Esophagus squamous epithelium (tissue), 5 donors: ENCODE data around the gene NAT16. TPM values are rescaled to one million over a fixed set of nuclear protein-coding genes. Genes with fewer than 3 reads are reported as not detected.
A peak's percentile ranks its signal among the peaks of the same experiment; 100 is the strongest.

Experiments used
- DNase-seq: peaks from one replicate; lab custom pipeline; 2025; lab: John Stamatoyannopoulos, UW
- H3K27ac ChIP-seq, 4 donors: fragments of 200-600 bp; sonication (generic); one replicate each; pipeline ENCODE4 v1.5.1; 2016 to 2019; ENCODE audit warnings: mild to moderate bottlenecking in 1 of 4
- H3K27me3 ChIP-seq, 4 donors: fragments of 200-600 bp; sonication (generic); 1 replicate in 3 of 4; 2 replicates in 1 of 4; pipeline versions ENCODE4 v1.5.1 to v1.6.0; 2017 to 2021; ENCODE audit warnings: antibody characterized with exemption in 1 of 4
- H3K36me3 ChIP-seq, 3 donors: fragments of 200-600 bp; sonication (generic); one replicate each; pipeline ENCODE4 v1.5.1; 2016 to 2019
- H3K4me1 ChIP-seq, 3 donors: fragments of 200-600 bp; sonication (generic); one replicate each; pipeline ENCODE4 v1.5.1; 2017 to 2019
- H3K4me3 ChIP-seq, 4 donors: fragments of 200-600 bp; sonication (generic); 1 replicate in 3 of 4; 2 replicates in 1 of 4; pipeline ENCODE4 v1.5.1; 2016 to 2019; ENCODE audit warnings: mild to moderate bottlenecking in 2 of 4, moderate library complexity in 1 of 4
- H3K9me3 ChIP-seq, 3 donors: fragments of 200-600 bp; sonication (generic); one replicate each; pipeline ENCODE4 v1.5.1; 2016 to 2019
- CTCF ChIP-seq, 6 experiments: fragments of 450-650 bp in 4 of 6; fragments of 200-600 bp in 2 of 6; sonication (generic) in 2 of 6; IDR thresholded peaks; one replicate each; pipeline ENCODE4 v1.5.1; 2016 to 2019; ENCODE audit warnings: antibody characterized with exemption in 6 of 6, mild to moderate bottlenecking in 4 of 6, moderate library complexity in 4 of 6
- POLR2A ChIP-seq, 4 donors: fragments of 450-650 bp; IDR thresholded peaks; one replicate each; pipeline ENCODE4 v1.6.1; 2017; ENCODE audit warnings: antibody characterized with exemption in 4 of 4, mild to moderate bottlenecking in 4 of 4, moderate library complexity in 3 of 4
- WGBS, 2 donors: methylation state at CpG; one replicate each; pipeline ENCODE4 v1.1.5; 2018; 5-methylcytosine and 5-hydroxymethylcytosine counted together
- intact Hi-C: fragments of 100-400 bp; cut with DNase I; formaldehyde crosslinking; loops from one replicate; pipeline ENCODE4 v1.15.0; 2022
- total RNA-seq, 4 donors: library from RNA; depleted of rRNA; stranded (reverse); fragments of >200 nt; gene quantifications; one replicate each; pipeline ENCODE4 v1.1.0, GENCODE V29; 2016
- donor health status: DM: yes; HTN: yes; CAD: no.

Gene NAT16
- total RNA-seq, 4 donors from 2014 or later, result not detected

GRCh38 chr7:101220295-101220694 is 40.2 kb upstream of the NAT16 start:
- 89 to 91% methylated on average over 5 of the region's 5 CpGs for WGBS, 2 donors

GRCh38 chr7:101218236-101219125 is 38.4 kb upstream of the NAT16 start:
- 7 to 10% methylated on average over 20 to 23 of the region's 26 CpGs for WGBS, 2 donors
- H3K27me3 ChIP-seq, result no peaks in the 10 kb centered on the region
- no peak for DNase-seq
- peak overlapping the region; percentile 77 to 95 (median 90) for H3K27ac ChIP-seq
- H3K4me1 ChIP-seq, result peaks cover 21 to 58% (median 22%) of the 10 kb centered on the region in 3 donors
- H3K4me3 ChIP-seq, result peak overlapping the region; percentile 57 to 90 (median 78)
- TF ChIP-seq POLR2A (IDR thresholded peaks at IDR 0.05), result no peak
- no peak for TF ChIP-seq CTCF (IDR thresholded peaks at IDR 0.05)
- peaks cover 8 to 51% (median 9%) of the 10 kb centered on the region in 3 donors for H3K36me3 ChIP-seq
- intact Hi-C loops, result no loop called here
- no peaks in the 10 kb centered on the region for H3K9me3 ChIP-seq

More at GRCh38 chr7:101220295-101220694, 40.2 kb upstream of the NAT16 start:
- H3K4me3 ChIP-seq, result no peak overlapping the region
- H3K4me1 ChIP-seq, result peaks cover 21 to 56% (median 22%) of the 10 kb centered on the region in 3 donors
- intact Hi-C loops, result no loop called here
- no peaks in the 10 kb centered on the region for H3K9me3 ChIP-seq
- no peaks in the 10 kb centered on the region for H3K27me3 ChIP-seq
- H3K27ac ChIP-seq, result no peak overlapping the region
- peaks cover 11 to 55% (median 23%) of the 10 kb centered on the region in 3 donors for H3K36me3 ChIP-seq
- DNase-seq, result no peak
- no peak for TF ChIP-seq CTCF (IDR thresholded peaks at IDR 0.05)
- TF ChIP-seq POLR2A (IDR thresholded peaks at IDR 0.05), result no peak

DNA sequence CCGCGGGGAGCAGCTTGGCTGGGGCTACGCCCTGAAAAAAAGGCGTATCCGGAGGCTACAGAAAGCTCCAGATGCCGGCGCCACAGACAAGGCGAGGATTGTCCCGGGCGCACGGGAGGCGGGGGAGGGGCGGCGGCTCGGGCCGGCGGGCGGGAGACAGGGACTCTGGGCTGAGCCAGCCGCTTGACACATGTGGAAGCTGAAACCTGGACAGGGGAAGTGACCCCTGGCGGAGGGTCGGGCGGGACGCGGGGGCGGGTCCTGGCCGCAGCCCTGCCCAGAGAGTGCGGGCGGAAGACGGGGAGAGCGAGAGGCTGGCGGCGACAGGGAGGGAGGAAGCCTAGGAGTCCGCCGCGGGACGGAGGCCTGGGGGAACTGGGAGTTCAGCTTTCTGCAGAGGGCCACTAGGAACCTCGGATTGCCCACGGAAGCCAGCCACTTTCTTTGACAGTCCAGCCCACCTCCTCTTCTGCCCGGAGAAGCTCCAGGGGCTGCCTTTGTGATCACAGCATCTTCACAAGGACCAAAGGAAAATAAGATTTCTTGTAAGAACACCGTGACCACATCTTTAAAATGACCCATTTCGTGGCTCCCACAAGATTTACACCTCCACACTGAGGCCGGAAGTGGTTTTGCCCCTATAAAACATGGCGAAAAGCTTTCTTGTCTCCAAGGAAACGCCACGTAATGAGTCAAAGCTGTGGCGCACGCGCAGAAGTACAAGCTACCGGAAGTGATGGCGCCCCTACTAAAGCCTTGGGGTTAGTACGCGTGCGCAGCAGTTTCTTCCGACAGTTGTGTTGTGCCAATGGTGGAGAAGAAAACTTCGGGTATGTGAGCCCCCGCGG is 37.5 kb upstream of the NAT16 start, which contains the start of the genes PLOD3 and ZNHIT1:
Gene PLOD3, minus strand, starts transcription at position 194 of the 848 bp plus-strand sequence. CDS start 307 bp downstream, outside the sequence.
Gene ZNHIT1, plus strand, starts transcription at position 778 of the 848 bp plus-strand sequence. Its CDS starts 31 bp downstream, at position 809.
- H3K4me3 ChIP-seq, result peak within 1 kb of the TSS; percentile 57 to 90 (median 78)
- peak in 1 of 6 experiments; percentile 36 for TF ChIP-seq CTCF (IDR thresholded peaks at IDR 0.05)
- TF ChIP-seq POLR2A (IDR thresholded peaks at IDR 0.05), result peak in 3 of 4 donors; percentile 12 to 26 (median 18)
- WGBS, 2 donors, result 1% methylated on average over 18 to 30 of the region's 57 CpGs
- peaks cover 0 to 51% (median under 1%) of the 10 kb centered on the region in 3 donors for H3K36me3 ChIP-seq
- no peaks in the 10 kb centered on the region for H3K9me3 ChIP-seq
- DNase-seq, result peak; percentile 88
- H3K27me3 ChIP-seq, result no peaks in the 10 kb centered on the region
- intact Hi-C loops, result no loop called here
- H3K27ac ChIP-seq, result peak within 1 kb of the TSS; percentile 77 to 95 (median 90)
- H3K4me1 ChIP-seq, result peaks cover 21 to 58% (median 22%) of the 10 kb centered on the region in 3 donors

DNA sequence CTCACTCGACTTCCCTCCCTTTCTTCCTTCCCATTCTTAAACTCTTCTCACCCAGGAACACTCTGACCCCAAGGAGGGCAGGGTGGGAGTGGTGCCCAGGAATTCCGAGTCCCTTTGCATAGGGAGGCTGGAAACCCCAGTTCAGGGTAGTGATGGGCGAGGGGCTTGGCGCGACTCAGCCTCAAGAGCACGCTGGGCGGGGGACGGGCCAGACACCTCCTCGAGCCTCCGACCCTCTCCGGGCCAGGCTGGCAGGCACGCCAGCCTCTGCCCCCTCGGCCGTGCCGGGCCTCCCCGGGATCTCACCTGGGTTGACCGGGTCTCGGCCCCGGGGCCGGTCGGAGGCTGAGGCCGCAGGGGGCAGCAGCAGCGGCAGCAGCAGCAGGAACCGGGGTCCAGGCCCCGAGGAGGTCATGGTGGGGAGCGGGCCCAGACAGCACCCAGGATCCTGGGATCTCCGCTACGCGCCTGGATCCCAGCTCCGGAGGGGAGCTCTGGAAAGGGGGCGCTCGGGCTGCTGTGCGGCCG is 36.8 kb upstream of the NAT16 start:
- intact Hi-C loops, result no loop called here
- H3K4me3 ChIP-seq, result peak overlapping the region; percentile 57 to 90 (median 78)
- H3K4me1 ChIP-seq, result peaks cover 21 to 56% (median 22%) of the 10 kb centered on the region in 3 donors
- peak overlapping the region; percentile 77 to 95 (median 90) for H3K27ac ChIP-seq
- no peaks in the 10 kb centered on the region for H3K27me3 ChIP-seq
- 0% methylated on average over 4 to 9 of the region's 34 CpGs for WGBS, 2 donors
- TF ChIP-seq POLR2A (IDR thresholded peaks at IDR 0.05), result no peak
- TF ChIP-seq CTCF (IDR thresholded peaks at IDR 0.05), result no peak
- no peak for DNase-seq
- H3K36me3 ChIP-seq, result peaks cover 0 to 51% (median 0%) of the 10 kb centered on the region in 3 donors
- H3K9me3 ChIP-seq, result no peaks in the 10 kb centered on the region
